Stimulated activated CD8-positive, alpha-beta memory T cell treated with anti-CD3 and anti-CD28 coated beads, Interleukin-2, amount 100 ng/mL, for 1 hour (primary cell): ENCODE measurements around the gene ACOXL.

ENCODE experiments used
- DNase-seq, 2 donors: peaks; one replicate each; pipeline ENCODE4 v3.0.0-alpha.2; 2020; ENCODE audit warnings: low read depth in 2 of 2

The ACOXL gene

DNA sequence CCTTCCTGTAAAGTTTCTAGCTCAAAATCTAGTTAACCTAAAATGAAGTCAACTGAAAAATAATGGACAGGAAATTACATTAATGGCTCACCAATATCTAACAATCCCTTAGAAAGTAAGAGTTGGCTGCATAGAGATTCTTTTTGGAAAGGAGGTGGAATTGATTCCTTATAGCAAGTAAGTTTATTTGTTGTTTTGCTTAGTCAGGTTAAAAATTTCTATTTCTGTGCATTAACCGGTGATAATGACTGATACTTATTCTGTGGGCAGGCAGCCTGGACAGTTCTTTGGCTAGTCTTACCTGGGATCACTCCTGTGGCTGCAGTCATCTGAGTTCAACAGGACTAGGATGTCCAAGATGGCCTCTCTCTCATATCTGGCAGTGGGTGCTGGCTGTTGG, 381.5 kb downstream of the ACOXL start:
- no peak for DNase-seq

DNA sequence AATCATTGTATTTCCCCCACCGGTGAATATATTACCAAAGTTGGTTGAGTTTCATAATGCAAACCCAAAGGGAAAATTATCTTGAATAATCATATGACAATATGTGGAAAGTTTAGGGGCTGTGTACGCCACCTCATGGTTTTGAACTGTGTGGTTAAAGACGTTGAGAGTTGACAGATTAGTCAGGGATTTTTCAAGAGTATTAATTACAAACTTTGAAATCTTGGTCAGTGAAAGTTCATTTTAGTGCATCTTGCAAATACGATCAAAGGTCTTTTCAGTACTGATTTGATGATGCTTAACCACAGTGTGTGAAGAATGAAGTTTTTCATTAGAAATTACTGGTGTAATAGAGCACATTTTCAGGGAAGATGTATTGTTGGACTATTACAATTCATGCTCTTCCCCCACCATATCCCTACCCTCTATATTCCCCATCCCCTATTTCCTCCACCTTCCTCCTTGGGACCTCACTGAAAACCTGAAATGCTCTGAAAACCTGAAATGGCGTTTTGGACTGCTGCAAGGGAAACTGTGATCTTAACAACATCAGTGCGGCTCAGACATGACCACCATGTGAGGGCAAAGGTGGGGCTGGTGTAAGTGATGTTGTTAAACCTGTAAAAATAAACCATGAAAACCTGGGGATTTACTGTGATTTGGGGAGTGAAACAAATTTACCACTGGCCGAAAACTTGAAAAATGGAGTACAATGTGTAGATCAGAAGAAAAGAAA, 383.8 kb downstream of the ACOXL start:
- DNase-seq, result no peak

DNA sequence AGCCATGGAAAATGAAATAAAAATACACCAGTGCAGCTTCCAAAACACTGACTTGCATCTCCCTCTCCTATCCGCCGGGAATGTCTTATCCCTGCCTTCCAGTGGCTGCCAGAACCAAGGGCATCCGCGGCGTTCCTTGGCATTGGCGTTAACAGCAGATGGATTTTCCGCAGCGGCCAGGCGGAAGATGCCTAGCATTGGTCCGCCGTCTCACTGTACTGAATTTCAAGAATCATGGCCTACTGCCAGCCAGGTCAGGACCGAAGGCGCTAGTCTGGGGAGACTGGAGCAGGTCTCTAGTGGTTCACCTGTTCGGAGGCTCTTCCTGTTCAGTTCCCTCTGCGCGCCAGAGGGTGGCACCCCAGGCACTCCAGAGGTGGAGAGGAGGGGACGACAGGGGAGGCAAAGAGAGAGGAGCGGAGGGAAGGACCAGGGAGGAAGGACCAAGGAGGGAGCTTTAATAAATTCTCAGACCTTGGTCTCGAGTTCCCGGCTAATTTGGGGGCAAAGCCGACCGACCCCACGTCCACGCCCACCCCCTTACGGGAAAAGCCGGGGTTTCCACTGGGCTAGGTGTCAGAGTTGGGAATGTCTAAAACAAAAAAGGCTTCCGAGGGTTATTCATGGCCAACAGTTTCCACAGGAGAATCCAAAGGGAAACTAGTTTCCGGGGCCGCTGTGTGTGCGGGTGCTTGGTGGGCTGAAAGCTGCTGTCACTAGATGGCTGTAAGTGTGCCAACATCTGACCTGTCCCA, 384.6 kb downstream of the ACOXL start:
- DNase-seq, result peak in 1 of 2 donors; percentile 49

DNA sequence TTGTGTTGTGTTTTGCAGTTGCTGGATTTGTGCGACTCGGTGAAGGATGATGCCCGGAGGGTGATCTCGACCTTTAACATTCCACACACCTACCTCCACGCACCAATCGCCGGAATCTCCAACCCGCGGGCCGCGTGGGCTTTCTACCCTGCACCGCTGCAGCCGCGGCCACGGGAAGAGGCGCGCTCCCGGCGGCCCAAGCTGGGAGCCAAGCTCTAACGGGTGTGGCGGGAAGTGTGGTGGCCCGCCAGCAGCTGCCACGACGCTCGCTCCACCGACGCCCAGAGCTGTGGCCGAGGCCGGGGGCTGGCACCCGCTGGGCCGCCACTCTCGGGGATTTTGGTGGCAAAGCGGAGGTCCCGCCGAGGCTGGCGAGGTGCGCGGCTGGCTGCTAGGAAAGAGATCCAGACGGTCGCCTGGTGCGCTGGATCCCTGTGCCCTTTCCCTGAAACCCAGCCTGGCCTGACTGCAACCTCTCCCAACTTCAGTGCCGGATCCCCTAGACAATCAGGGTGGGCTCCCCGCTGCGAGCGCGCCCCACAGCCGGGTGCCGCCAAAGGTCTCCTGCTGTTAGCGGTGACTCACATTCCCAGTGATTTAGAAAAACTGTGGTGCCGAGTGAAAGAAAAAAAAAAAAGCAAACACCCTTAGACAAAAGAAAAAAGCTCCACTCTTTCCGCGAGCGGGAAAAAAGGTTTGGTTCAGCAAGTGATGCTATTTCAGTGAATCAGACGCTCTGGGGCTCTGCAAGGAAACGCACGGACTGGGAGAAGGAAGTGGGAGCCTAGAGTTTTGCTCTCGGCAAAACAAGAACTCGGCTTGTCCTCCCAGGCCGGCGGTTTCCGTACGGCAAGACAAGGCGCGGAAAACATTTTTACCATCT, 385.5 kb downstream of the ACOXL start:
- DNase-seq, result no peak

DNA sequence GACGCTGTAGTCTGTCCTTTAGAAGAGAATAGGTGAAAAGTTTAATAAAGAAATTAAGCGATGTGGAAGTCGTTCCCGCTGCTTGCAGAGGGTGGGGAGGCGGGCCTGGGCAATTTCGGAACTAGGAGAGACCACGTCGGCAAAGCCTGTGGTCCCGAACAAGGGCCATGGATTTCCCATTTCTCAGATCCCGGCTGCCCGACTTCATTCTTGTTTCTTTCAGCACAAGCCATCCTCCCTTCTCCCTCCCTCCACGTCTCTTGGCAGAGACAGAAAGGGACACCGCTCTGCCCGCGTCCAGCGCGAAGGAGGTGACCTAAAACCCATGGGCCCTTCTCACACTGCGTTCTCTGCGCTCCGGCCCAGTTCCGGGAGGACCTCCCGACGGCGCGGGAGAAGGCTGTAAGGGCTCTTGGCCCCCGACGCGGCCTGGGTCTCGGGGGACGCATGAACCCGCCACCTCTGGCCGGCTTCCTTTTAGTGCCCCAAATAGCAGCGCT, 386.2 kb downstream of the ACOXL start:
- no peak for DNase-seq

DNA sequence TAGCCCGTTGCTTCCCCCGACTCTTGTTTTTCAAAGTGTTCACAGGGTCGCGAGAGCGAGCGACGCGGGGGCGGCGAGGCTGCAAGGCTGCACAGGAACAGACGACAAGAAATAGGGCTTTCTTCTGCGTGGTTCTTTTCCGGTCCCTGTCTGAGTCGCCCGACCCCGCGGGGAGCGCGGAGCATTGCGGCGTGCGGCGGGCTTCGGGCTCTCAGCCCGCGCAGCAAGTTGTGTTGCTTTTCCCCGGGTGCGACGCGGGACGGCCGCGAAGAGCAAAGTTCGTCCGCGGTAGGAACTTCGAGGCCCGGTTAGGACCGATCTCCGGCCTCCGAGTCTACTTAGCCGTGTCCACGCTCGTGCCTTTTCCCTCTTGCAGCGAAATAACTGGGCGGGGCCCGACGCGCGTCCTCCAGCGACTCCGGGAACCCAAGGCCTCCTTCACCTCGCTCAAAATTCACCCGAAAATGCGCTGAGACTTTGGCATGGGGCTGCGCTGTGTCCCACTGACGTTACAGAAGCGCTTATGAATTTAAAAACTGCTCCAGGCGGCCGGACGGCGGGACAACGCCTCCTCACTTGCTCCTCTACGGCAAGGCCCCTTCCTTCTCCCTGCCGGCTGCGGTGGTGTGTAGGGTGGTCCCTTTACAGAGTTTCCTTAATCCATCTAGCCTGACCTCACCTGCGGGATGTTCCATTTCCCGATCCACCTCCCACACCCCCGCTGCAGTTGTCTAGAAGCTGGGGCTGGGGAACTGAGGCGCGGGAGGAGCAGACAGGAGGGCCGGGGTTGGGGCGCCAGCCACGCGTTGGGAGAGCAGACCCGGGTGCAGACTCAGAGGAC, 386.8 kb downstream of the ACOXL start:
- DNase-seq, result no peak

DNA sequence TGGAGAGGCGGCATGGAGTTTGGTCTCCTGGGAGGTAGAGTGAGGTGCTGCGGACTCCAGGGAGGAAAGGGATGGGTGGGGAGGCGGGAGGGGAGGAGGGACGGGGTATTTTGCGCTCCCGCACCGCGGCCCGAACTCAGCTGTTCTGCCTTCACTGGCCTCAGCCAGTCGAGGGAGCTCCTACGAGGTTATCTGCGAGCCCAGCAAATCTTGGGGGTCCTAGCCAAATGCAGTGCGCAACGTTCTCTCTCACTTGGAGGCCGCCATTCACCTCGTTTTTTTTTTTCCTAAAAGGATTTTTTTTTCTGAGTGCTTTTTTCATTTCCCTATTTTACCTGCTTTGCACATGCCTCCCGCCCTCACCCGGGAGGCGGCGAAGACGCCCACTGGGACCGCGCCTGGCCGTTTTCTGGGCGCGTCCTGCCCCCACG, 387.5 kb downstream of the ACOXL start:
- no peak for DNase-seq

DNA sequence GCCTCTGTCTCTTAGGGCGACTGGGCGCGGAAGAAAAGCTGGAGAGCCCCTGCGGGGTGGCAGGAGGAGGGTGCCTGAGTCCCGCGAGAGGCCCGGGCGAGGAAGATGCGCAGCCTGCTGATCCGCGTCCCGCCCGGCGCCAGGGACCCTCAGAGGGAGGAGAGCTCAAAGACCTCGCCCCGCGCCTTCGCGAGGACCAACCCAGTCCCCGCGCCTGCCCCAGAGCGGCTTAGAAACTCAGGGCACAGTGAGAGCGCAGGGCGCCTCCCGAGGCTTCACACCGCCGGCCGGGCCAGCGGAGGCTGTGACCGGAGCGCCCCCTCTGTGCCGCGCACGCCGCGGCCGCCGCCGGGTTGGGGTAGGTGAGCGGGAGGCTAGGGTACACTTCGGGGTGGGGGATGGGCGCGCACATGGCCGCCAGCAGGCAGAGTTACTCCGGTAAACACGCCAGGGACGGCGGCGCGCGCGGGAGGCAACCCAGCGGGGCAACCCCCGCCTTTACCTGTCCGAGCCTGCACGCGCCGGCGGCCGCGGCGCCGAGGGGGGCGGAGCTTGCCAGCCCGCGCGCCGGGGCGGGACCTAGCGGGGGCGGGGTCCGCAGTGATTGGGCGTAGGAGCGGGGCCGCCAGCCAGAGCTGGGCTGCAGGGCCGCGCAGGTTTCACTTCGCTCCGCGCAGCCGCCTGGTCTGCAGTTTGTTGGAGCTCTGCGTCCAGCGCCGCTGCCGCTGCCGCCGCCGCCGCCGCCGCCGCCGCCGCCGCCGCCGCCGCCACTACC, 388.1 kb downstream of the ACOXL start, which contains the start of gene BCL2L11:
BCL2L11 (plus strand) TSS at position 662 of the 775 bp plus-strand sequence. CDS start 2,832 bp downstream, outside the sequence.
- DNase-seq, result peak; percentile 76 to 81

DNA sequence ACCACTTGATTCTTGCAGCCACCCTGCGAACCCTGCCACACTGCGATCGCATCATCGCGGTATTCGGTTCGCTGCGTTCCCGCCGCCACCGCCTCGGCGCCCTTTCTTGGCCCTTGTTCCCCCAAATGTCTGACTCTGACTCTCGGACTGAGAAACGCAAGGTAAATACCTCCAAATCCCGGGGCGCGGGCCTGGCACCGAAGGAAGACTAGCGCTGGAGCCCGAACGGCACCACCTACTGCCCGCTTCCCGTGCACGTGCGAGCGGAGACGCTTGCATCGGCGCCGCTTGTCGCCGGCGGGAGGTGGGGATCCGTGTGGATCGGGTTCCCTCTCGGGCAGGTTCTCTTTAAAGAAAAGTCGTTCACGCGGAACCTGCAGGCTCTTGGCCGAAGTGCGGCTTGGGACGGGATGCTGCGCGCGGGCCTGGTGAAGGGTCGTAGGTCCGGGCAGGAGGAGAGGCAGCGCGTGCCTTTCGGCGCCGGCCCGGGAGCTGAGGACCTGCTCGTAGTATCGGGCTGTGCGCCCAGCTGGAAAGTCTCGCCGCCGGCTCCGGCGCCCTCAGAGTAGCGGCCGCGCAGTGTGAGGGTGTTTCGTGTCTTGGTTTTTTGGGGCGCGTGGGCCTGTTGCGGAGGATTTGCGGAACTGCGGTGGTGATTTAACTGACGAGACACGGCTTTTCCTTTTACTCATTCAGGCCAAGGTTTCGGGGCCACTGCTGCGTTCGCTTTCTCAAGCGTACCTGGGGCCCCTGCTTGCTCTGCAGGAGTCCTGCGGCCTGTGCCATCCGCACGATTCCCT, 388.9 kb downstream of the ACOXL start:
- DNase-seq, result no peak

DNA sequence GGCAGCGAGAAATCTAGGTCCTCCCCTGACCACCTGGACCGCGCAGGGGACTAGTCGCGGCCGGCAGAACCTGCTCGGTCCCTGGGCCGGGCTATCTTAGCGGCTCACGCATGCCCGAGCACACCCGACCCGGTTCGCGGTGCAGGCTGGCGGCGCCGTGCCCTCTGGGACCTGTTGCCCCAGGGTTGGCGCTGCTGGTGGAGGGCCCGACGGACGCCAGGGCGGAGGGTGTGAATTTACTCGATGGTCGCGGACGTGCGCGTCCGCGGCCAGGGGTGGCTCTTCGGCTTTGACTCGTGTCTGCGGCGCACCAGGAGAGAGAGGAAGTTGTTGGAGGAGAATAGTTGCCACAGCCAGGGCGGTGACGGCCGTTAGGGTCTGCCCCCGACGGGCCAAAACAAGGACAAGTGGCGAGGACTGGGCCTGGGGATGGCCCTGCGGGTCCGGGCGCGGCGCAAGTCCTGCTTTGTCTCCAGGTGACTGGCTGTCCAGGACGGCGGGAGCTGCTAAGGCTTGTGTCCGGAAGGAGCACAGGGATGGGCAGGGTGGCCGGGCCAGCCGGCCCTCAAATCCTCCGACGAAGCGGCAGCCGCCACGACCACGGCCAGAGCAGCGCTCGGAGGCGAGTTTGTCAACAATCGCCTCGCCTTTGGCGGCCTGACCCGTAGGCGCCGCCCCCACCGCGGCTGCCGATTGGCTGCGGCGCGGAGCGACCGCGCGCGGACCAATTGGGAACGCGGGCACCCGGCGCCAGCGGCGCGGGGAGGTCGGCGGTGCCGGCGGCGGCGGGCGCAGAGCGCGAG, 389.7 kb downstream of the ACOXL start:
- peak; percentile 63 to 66 for DNase-seq

DNA sequence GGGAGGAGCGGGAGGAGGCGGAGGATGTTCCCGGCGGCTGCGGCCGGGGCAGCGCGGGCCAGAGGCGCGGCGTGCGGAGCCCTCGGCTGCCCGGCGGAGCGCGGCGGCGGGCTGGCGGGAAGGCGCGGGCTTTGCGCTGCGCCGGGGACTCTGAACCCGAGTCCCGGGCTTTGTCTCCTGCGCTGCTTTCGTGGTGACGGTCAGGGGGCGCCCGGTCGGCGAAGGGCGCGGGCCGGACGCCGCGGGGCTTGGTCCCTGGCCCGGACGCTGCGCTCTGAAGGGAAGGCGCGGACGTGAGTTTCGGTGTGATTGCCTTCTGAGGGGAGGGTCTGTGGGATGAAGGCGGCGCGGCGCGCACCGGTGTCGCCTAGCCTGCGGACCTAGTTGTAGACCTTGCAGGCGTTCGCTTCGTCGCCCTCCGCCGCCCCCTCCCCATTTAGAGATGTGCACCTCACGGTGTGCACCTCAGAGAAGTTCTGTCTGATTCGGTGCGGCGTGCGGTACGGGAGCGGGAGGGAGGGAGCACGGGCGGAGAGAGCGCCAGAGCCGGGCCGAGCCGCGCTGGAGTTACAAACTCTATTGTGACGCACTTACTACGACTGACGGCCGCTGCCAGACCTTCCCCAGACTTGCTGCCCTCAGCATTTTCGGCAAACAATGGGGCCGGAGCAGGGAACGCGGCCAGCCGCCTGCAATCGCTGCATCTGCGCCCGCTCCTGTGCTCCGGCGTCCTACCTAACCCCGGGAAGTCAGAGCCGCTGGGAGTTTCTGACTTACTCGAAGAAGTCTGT, 390.5 kb downstream of the ACOXL start:
- no peak for DNase-seq

DNA sequence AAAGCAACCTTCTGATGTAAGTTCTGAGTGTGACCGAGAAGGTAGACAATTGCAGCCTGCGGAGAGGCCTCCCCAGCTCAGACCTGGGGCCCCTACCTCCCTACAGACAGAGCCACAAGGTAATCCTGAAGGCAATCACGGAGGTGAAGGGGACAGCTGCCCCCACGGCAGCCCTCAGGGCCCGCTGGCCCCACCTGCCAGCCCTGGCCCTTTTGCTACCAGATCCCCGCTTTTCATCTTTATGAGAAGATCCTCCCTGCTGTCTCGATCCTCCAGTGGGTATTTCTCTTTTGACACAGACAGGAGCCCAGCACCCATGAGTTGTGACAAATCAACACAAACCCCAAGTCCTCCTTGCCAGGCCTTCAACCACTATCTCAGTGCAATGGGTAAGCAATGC, 391.4 kb downstream of the ACOXL start:
- no peak for DNase-seq

DNA sequence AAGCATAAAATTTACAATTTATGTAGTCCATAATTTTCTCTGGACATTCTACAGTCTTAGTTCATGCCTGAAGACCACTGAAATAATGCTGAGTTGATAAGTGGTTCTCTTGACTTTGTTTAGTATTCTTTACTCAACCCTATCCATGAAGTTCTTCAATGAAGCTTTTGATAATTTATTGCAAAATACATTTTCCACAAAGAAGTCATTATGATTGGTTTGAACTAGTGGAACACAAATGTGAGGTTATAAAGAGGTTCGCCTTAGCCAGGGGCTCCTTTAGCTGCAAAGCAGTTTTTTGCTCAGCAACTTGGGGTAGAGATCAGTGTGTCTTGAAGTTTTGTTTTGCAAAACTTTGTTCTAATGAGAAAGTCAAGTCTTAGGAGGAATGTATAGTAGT, 394.2 kb downstream of the ACOXL start:
- DNase-seq, result no peak

DNA sequence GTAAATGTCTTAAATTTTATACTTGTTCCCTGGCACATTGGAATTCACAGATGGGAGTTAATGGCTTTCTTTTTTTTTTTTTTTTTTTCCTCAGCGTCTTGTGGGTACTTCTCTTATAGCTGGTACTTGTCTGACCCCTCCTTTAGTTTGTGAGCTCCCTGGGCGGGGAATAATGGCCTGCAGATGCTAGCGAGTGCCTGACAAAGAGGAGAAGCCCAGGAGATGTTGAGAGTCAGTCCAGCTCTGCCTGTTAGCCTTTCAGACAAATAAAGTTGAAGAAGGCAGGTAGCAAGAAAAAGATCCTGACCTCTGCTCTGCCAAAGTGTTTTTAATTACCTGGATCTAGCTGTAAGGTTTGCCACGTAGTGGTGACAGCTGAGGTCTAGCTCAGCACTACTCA, 395.0 kb downstream of the ACOXL start:
- no peak for DNase-seq

DNA sequence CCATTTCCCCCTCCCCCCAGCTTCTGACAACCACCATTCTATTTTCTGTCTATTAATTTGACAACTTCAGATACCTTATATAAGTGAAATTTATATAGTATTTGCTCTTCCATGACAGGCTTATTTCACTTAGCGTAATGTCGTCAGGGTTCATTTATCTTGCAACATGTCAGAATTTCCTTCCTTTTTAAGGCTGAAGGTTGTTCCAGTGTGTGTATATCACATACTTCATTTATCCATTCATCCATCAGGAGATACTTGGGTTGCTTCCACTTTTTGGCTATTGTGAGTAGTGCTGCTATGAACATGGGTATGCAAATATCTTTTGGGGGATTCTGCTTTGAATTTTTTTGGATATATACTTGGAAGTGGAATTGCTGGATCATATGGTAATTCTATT, 395.7 kb downstream of the ACOXL start:
- DNase-seq, result no peak

DNA sequence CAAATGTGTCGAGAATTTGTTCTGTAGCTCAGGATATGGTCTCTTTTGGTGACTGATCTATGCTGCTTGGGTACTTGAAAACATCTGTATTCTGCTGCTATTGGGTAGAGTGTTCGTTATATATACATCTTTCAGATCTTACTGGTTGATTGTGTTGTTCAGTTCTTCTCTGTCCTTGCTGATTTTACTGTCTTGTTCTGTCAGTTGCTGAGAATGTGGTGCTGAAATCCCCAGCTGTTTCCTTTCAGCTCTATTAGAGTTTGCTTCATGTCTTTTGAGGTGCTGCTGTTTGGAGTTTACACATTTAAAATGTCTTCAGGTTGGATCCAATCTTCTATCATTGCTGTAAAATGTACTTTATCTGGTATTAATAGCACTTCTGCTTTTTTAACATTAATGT, 401.2 kb downstream of the ACOXL start:
- DNase-seq, result no peak

DNA sequence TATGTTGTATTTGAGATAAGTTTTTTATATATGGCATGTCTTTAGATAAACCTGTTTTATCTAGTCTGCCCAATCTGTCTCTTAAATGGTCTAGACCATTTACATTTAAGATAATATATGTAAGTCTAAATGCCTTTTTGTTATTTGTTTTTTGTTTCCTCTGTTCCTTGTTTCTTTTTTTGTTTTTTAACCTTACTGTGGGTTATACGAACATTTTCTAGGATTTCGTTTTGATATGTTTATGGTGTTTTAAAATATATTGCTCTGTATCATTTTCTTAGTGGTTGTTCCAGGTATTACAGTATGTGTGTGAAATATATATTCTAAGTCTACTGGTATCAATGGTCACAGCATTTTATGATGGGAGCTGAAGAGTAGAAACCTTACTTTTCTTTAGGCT, 401.7 kb downstream of the ACOXL start:
- no peak for DNase-seq
